Aorta (tissue), 5 donors: ENCODE results near the gene IRAK1. TPM values are rescaled to one million over a fixed set of nuclear protein-coding genes. Genes with fewer than 3 reads are reported as not detected.
"Not testable (repeated sequence)": the region's sequence is repeated elsewhere in the genome, so short reads cannot be mapped to it uniquely, and the experiment has no call there.

ENCODE experiments used
- ATAC-seq: fragments of 200-7000 bp; cut with Tn5 transposase; one replicate; pipeline ENCODE4 v1.9.1; 2022; ENCODE audit warnings: moderate library complexity; ENCODE audit not compliant: low FRiP score
- DNase-seq, 2 donors: peaks; one replicate each; pipeline ENCODE4 v3.0.0-alpha.2; 2020
- H3K27ac ChIP-seq, 2 donors: one replicate each; pipeline ENCODE4 v1.5.1; 2013; ENCODE audit warnings: low read length in 2 of 2, mild to moderate bottlenecking in 2 of 2, moderate library complexity in 2 of 2, control low read depth in 1 of 2, inconsistent platforms in 1 of 2, low read depth in 1 of 2
- H3K27me3 ChIP-seq, 2 donors: one replicate each; pipeline ENCODE4 v1.6.1; 2013; ENCODE audit warnings: control low read depth in 1 of 2, low read length in 1 of 2, mild to moderate bottlenecking in 1 of 2, moderate library complexity in 1 of 2; ENCODE audit not compliant: insufficient read depth in 2 of 2, control insufficient read depth in 1 of 2
- H3K36me3 ChIP-seq, 2 donors: one replicate each; pipeline ENCODE4 v1.6.1; 2013; ENCODE audit warnings: control low read depth in 1 of 2, low read length in 1 of 2, mild to moderate bottlenecking in 1 of 2; ENCODE audit not compliant: insufficient read depth in 2 of 2, control insufficient read depth in 1 of 2
- H3K4me1 ChIP-seq, 2 donors: one replicate each; pipeline ENCODE4 v1.6.1; 2013; ENCODE audit warnings: low read length in 2 of 2, control low read depth in 1 of 2, mild to moderate bottlenecking in 1 of 2, moderate library complexity in 1 of 2; ENCODE audit not compliant: insufficient read depth in 2 of 2, control insufficient read depth in 1 of 2
- H3K4me3 ChIP-seq, 2 donors: one replicate each; pipeline ENCODE4 v1.5.1; 2013; ENCODE audit warnings: low read length in 2 of 2, control low read depth in 1 of 2, mild to moderate bottlenecking in 1 of 2
- H3K9me3 ChIP-seq: one replicate; pipeline ENCODE4 v1.6.1; 2013; ENCODE audit warnings: mild to moderate bottlenecking, low read length; ENCODE audit not compliant: control insufficient read depth
- WGBS, 2 donors: extraction: QIAGEN DNeasy Blood & Tissue Kit; methylation state at CpG; one replicate each; pipeline ENCODE4 v1.1.7; 2013; 5-methylcytosine and 5-hydroxymethylcytosine counted together
- intact Hi-C, 2 donors: fragments of 100-400 bp; cut with DNase I; formaldehyde crosslinking; loops; one replicate each; pipeline versions ENCODE4 v1.14.2 to v1.15.0; 2022
- polyA plus RNA-seq, 2 donors: library from polyadenylated mRNA; stranded (reverse); fragments of 200-250 nt; gene quantifications; one replicate each; pipeline ENCODE4 v1.2.3, GENCODE V29; 2013
- total RNA-seq, 2 donors: library from RNA; stranded (reverse); fragmentation: NEBNext Ultra II Directional; extraction: Animal tissue kit (Norgen Biotek cat#: 25700); gene quantifications; one replicate each; pipeline ENCODE4 v1.2.1, GENCODE V29; 2021
- donor health status: healthy with polysubstance abuse.
- donor health status: Bipolar disorder and iron deficiency.
- donor health status: DM: no; HTN: no; CAD: no.
- donor health status: DM: no; HTN: no; CAD: no.
- donor health status: DM: yes; HTN: yes; CAD: no.

IRAK1 gene
- total and polyA plus RNA-seq, 4 donors: 45.9 to 78.3 (median 61.4) TPM

- no peak for DNase-seq
- no peak for ATAC-seq
- Histone ChIP-seq H3K9me3 (no peaks in the 10 kb centered on the region), H3K4me3 (no peak overlapping the region), H3K36me3 (no peaks in the 10 kb centered on the region), H3K4me1 (no peaks in the 10 kb centered on the region), H3K27me3 (no peaks in the 10 kb centered on the region), H3K27ac (no peak overlapping the region)
- intact Hi-C loops: no loop called here
- 62 to 63% methylated on average over 12 of the region's 12 CpGs for WGBS, 2 donors
These were observed 31.2 kb downstream of the IRAK1 start for GRCh38 chrX:153988493-153988892.

- Histone ChIP-seq H3K4me3 (no peak overlapping the region), H3K27me3 (no peaks in the 10 kb centered on the region), H3K9me3 (no peaks in the 10 kb centered on the region), H3K4me1 (no peaks in the 10 kb centered on the region), H3K27ac (no peak overlapping the region), H3K36me3 (no peaks in the 10 kb centered on the region)
- DNase-seq (no peak), ATAC-seq (no peak)
- WGBS, 2 donors: 85 to 89% methylated on average over 20 of the region's 20 CpGs
- intact Hi-C loops: no loop called here
These were observed 35.1 kb downstream of the IRAK1 start for GRCh38 chrX:153984351-153985178.

- intact Hi-C loops: no loop called here
These were observed 36.3 kb downstream of the IRAK1 start for GRCh38 chrX:153983321-153983801.

GRCh38 chrX:153981771-153982533, 37.8 kb downstream of the IRAK1 start:
- 92 to 94% methylated on average over 52 of the region's 52 CpGs for WGBS, 2 donors
- peak; percentile 76 to 82 for DNase-seq
- no peaks in the 10 kb centered on the region for H3K27me3 ChIP-seq
- no peak overlapping the region for H3K27ac ChIP-seq
- peak; percentile 5 for ATAC-seq
- intact Hi-C loops: no loop called here
- H3K36me3 ChIP-seq: no peaks in the 10 kb centered on the region
- H3K4me1 ChIP-seq: no peaks in the 10 kb centered on the region
- no peak overlapping the region for H3K4me3 ChIP-seq
- no peaks in the 10 kb centered on the region for H3K9me3 ChIP-seq

More at GRCh38 chrX:153983321-153983801, 36.3 kb downstream of the IRAK1 start:
- Histone ChIP-seq H3K36me3 (no peaks in the 10 kb centered on the region), H3K4me3 (no peak overlapping the region), H3K27me3 (no peaks in the 10 kb centered on the region), H3K9me3 (no peaks in the 10 kb centered on the region), H3K27ac (no peak overlapping the region), H3K4me1 (no peaks in the 10 kb centered on the region)
- DNase-seq (no peak), ATAC-seq (no peak)
- WGBS, 2 donors: 88 to 92% methylated on average over 12 of the region's 12 CpGs

GRCh38 chrX:153981231-153981630, 38.5 kb downstream of the IRAK1 start:
- Histone ChIP-seq H3K36me3 (no peaks in the 10 kb centered on the region), H3K27ac (no peak overlapping the region), H3K27me3 (no peaks in the 10 kb centered on the region), H3K4me3 (no peak overlapping the region), H3K9me3 (no peaks in the 10 kb centered on the region), H3K4me1 (no peaks in the 10 kb centered on the region)
- ATAC-seq (no peak), DNase-seq (no peak)
- intact Hi-C loops: no loop called here
- WGBS, 2 donors: 80 to 88% methylated on average over 7 of the region's 7 CpGs

GRCh38 chrX:153980394-153980793, 39.3 kb downstream of the IRAK1 start:
- WGBS, 2 donors: 68 to 75% methylated on average over 9 of the region's 10 CpGs

GRCh38 chrX:153974726-153975286, 44.9 kb downstream of the IRAK1 start:
- Histone ChIP-seq H3K27ac (peak overlapping the region in 1 of 2 donors; percentile 3), H3K4me3 (no peak overlapping the region), H3K36me3 (no peaks in the 10 kb centered on the region), H3K27me3 (no peaks in the 10 kb centered on the region), H3K9me3 (no peaks in the 10 kb centered on the region), H3K4me1 (peaks cover 0 to 4% of the 10 kb centered on the region in 2 donors)
- DNase-seq (no peak), ATAC-seq (no peak)
- 83 to 87% methylated on average over 3 of the region's 3 CpGs for WGBS, 2 donors
- intact Hi-C loops: no loop called here

More at GRCh38 chrX:153980394-153980793, 39.3 kb downstream of the IRAK1 start:
- intact Hi-C loops, H3K9me3 ChIP-seq, ATAC-seq, H3K36me3 ChIP-seq, H3K4me3 ChIP-seq, H3K27ac ChIP-seq, DNase-seq, H3K27me3 ChIP-seq, H3K4me1 ChIP-seq: not testable (repeated sequence)

GRCh38 chrX:153974003-153974725, 45.5 kb downstream of the IRAK1 start:
- Histone ChIP-seq H3K36me3 (no peaks in the 10 kb centered on the region), H3K27me3 (no peaks in the 10 kb centered on the region), H3K4me3 (no peak overlapping the region), H3K4me1 (peaks cover 0 to 4% of the 10 kb centered on the region in 2 donors), H3K9me3 (no peaks in the 10 kb centered on the region), H3K27ac (peak overlapping the region in 1 of 2 donors; percentile 3)
- DNase-seq (peak in 1 of 2 donors; percentile 59), ATAC-seq (no peak)
- intact Hi-C loops: no loop called here
- WGBS, 2 donors: 82 to 85% methylated on average over 14 of the region's 14 CpGs
